Mammary epithelial cell (primary cell): ENCODE data around the gene DCC.

Experiments
- CTCF ChIP-seq, 2 donors: IDR thresholded peaks in 1 of 2; conservative IDR thresholded peaks in 1 of 2; 2 replicates each; pipeline ENCODE4 v1.5.1; 2011 to 2012; ENCODE audit warnings: inconsistent platforms in 2 of 2, low read length in 2 of 2, mild to moderate bottlenecking in 2 of 2, control low read depth in 1 of 2, low read depth in 1 of 2; ENCODE audit not compliant: insufficient read depth in 1 of 2; ENCODE audit errors: extremely low read depth in 1 of 2
- EZH2 ChIP-seq: IDR thresholded peaks from 2 replicates; pipeline ENCODE4 v1.6.1; 2012; ENCODE audit warnings: low read length, inconsistent platforms, borderline replicate concordance

- TF ChIP-seq CTCF (conservative IDR thresholded peaks at IDR 0.05 in 1 of 2, IDR thresholded peaks at IDR 0.05 in 1 of 2; ENCODE audit: extremely low read depth in 1 of 2, insufficient read depth in 1 of 2, low read depth in 1 of 2, low read length in 2 of 2): no peak
- no peak for TF ChIP-seq EZH2
Measured at GRCh38 chr18:53457068-53457467, 1117.1 kb downstream of the DCC start.
